NCI-H1694 (cell line): ENCODE measurements around the gene SMARCA4.
A peak's percentile ranks its signal among the peaks of the same experiment; 100 is the strongest.
"Not testable (repeated sequence)": the region's sequence is repeated elsewhere in the genome, so short reads cannot be mapped to it uniquely, and the experiment has no call there.

ENCODE experiments used
- DNase-seq: peaks from one replicate; lab custom pipeline; 2025; lab: John Stamatoyannopoulos, UW

The SMARCA4 gene

GRCh38 chr19:11067356-11068113 lies 106.7 kb downstream of the SMARCA4 start:
- no peak for DNase-seq

GRCh38 chr19:11069561-11069960 lies 108.7 kb downstream of the SMARCA4 start:
- no peak for DNase-seq

DNA sequence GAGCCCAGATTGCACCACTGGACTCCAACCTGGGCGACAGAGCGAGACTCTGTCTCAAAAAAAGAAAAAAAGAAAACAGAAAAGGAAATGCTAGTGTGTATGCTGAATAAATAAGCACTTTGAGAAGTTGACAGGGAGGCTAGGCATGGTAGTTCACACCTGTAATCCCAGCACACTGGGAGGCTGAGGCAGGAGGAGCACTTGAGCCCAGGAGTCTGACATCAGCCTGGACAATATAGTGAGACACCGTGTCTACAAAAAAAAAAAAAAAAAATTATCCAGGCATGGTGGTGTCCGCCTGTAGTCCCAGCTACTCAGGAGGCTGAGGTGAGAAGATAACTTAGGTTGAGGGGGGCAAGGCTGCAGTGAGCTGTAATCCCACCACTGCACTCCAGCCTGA lies 109.3 kb downstream of the SMARCA4 start:
- no peak for DNase-seq

DNA sequence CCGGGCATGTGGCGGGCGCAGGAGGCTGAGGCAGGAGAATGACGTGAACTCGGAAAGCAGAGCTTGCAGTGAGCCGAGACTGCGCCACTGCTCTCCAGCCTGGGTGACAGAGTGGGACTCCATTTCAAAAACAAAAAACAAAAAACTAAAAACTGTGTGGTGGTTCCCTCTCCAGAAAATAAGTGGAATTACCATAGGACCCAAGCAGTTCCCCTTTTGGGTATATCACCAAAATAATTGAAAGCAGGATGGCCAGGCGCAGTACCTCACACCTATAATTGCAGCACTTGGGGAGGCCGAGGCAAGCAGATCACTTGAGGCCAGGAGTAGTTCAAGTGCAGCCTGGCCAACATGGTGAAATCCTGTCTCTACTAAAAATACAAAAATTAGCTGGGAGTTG lies 112.7 kb downstream of the SMARCA4 start:
- DNase-seq, result no peak

GRCh38 chr19:11076792-11077191 lies 116.0 kb downstream of the SMARCA4 start:
- not testable (repeated sequence) for DNase-seq

GRCh38 chr19:11078893-11079292 lies 118.1 kb downstream of the SMARCA4 start:
- DNase-seq, result no peak

- DNase-seq, result no peak
These were observed 119.2 kb downstream of the SMARCA4 start for GRCh38 chr19:11079999-11080398.

DNA sequence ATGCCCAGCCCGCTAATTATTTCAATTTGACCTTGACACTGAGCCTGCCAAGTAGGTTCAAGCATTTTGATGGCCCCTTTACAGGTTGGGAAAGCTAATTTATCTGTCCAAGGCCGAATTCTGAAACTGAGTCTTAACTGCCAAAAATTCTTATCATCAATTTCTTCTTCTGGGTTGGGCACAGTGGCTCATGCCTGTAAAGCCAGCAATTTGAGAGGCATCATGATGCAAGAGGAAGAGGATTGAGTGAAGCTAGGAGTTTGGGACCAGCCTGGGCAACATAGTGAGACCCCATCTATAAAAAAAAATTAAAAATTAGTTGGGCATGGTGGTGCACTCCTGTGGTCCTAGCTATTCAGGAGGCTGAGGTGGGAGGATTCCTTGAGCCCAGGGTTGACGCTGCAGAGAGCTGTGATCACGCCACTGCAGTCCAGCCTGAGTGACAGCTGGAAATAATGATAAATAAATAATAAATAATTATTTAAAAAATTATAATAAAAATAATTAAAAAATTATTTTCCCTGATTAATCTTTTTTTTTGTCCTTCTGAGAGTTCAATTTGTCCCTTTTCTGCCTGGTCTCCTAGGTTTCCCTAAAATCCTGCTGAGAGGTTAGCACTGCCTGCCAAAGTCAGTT lies 127.2 kb downstream of the SMARCA4 start:
- DNase-seq, result no peak

GRCh38 chr19:11088506-11089253 lies 127.8 kb downstream of the SMARCA4 start:
- DNase-seq, result no peak

DNA sequence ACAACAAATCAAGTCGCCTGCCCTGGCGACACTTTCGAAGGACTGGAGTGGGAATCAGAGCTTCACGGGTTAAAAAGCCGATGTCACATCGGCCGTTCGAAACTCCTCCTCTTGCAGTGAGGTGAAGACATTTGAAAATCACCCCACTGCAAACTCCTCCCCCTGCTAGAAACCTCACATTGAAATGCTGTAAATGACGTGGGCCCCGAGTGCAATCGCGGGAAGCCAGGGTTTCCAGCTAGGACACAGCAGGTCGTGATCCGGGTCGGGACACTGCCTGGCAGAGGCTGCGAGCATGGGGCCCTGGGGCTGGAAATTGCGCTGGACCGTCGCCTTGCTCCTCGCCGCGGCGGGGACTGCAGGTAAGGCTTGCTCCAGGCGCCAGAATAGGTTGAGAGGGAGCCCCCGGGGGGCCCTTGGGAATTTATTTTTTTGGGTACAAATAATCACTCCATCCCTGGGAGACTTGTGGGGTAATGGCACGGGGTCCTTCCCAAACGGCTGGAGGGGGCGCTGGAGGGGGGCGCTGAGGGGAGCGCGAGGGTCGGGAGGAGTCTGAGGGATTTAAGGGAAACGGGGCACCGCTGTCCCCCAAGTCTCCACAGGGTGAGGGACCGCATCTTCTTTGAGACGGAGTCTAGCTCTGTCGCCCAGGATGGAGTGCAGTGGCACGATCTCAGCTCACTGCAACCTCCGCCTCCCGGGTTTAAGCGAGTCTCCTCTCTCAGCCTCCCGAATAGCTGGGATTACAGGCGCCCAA lies 128.6 kb downstream of the SMARCA4 start, which contains the start of gene LDLR:
TSS of gene LDLR (plus strand) at position 210 of the 760 bp plus-strand sequence. CDS start at position 296, 86 bp downstream.
- peak; percentile 80 for DNase-seq

- DNase-seq, result peak; percentile 55
These were observed 129.1 kb downstream of the SMARCA4 start for GRCh38 chr19:11090014-11090263.

GRCh38 chr19:11090264-11090996 lies 129.6 kb downstream of the SMARCA4 start:
- DNase-seq, result peak; percentile 67

GRCh38 chr19:11090997-11091702 lies 130.3 kb downstream of the SMARCA4 start:
- no peak for DNase-seq

DNA sequence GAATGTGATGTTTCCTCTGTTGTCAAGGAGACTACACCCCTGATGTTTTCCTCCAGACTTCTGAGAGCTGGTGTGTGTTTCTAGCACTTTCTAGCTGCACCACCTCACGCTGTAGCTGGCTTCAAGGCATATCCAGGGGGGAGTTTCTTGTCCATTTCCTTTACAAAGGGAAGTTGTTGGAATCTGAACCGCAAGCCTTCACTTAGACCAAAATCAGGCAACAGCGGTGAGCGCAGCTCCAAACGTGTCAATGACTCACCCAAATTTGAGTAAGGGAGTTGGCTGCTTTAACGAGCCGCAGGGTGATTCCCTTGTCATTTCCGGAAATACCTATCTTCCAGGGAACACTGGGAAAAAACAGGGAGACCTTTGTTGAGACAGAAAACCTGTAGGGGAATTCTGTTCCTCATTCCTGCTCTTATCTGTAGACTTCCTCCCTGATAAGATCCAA lies 130.9 kb downstream of the SMARCA4 start:
- no peak for DNase-seq

DNA sequence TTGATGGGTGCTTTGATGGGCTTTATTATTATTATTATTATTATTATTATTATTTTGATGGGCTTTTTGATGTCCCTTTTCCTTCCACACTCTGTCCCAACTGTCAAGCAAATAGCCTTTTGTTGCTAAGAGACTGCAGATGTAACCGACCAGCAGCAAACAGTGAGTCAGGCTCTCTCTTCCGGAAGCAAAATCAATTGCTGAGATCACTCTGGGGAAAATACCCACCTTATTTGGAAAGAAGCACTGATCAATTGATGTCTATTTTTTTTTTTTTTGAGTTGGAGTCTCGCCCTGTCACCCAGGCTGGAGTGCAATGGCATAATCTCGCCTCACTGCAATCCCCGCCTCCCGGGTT lies 131.3 kb downstream of the SMARCA4 start:
- DNase-seq, result no peak

DNA sequence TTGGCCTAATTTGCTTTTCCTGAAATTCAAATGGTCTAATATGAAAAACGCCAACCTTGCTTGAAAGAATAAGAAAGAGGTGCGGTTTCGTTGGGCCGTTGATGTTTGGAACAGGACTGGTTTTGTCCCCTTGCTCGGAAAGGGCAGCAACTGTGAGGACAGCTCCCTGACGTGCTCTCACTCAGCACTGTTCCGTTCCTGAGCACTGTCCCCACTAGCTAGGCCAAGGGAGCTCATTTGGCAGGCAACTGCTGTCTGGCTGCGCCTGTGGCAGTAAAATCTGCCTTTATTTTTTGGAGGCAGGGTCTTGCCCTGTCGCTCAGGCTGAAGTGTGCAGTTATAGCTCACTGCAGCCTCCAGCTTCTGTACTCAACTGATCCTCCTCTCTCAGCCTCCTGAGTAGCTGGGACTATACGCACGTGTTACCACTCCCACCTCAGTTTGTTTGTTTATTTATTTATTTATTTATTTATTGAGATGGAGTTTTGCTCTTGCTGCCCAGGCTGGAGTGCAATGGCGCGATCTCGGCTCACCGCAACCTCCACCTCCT lies 132.9 kb downstream of the SMARCA4 start:
- DNase-seq, result no peak

DNA sequence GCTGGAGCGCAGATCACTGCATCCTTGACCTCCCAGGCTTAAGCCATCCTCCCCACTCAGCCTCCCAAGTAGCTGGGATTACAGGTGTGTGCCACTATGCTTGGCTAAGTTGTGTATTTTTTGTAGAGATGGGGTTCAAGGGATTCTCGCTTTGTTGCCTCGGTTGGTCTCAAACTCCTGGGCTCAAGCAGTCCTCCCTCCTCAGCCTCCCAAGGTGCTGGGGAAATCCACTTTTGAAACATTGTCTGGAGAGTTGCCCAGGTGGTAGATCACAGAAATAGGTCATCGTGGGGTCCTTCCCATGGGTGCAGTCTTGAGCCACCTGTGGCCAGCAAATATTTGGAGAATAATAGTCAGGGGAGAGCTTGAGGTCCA lies 133.7 kb downstream of the SMARCA4 start:
- DNase-seq, result no peak

- no peak for DNase-seq
These were observed 135.5 kb downstream of the SMARCA4 start for GRCh38 chr19:11096210-11096841.

DNA sequence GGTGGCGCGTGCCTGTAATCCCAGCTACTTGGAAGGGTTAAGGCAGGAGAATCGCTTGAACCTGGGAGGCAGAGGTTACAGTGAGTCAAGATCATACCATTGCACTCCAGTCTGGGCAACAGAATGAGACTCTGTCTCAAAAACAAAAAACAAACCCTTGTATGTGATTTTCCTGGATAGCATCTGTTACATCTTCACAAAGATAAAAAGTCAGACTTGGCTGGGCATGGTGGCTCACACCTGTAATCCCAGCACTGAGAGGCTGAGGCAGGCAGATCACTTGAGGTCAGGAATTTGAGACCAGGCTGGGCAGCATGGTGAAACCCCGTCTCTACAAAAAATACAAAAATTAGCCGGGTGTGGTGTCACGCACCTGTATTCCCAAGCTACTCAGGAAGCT lies 136.5 kb downstream of the SMARCA4 start:
- not testable (repeated sequence) for DNase-seq

- DNase-seq, result no peak
These were observed 137.5 kb downstream of the SMARCA4 start for GRCh38 chr19:11098327-11098726.
